ENCODE data around the gene SPAG16. TPM values are rescaled to one million over a fixed set of nuclear protein-coding genes. Genes with fewer than 3 reads are reported as not detected.
"Not testable (repeated sequence)": the region's sequence is repeated elsewhere in the genome, so short reads cannot be mapped to it uniquely, and the experiment has no call there.

Gene SPAG16
- total and polyA plus RNA-seq, 9 donors = 17.3 to 29.0 (median 18.8) TPM

- no CpG with 5 or more reads among the region's 6 CpGs for WGBS (ENCODE audit: insufficient coverage)
- H3K27ac ChIP-seq (ENCODE audit: low read length) = no peak overlapping the region
- no peak overlapping the region for H3K4me3 ChIP-seq (ENCODE audit: low read length)
Measured at GRCh38 chr2:213710164-213710563, 425.9 kb downstream of the SPAG16 start.

GRCh38 chr2:213718411-213718810 lies 434.1 kb downstream of the SPAG16 start:
- not testable (repeated sequence) for H3K27me3 ChIP-seq (ENCODE audit: control insufficient read depth, insufficient read depth, low read length); DNase-seq; H3K36me3 ChIP-seq (ENCODE audit: control insufficient read depth, insufficient read depth, low read length); H3K4me3 ChIP-seq (ENCODE audit: low read length); H3K4me1 ChIP-seq (ENCODE audit: control insufficient read depth, insufficient read depth, low read length); H3K9me3 ChIP-seq (replicated peaks; ENCODE audit: control insufficient read depth, low read depth, low read length); H3K27ac ChIP-seq (ENCODE audit: low read length)
- 92% methylated on average over 5 of the region's 16 CpGs for WGBS (ENCODE audit: insufficient coverage)

More at GRCh38 chr2:213710164-213710563, 425.9 kb downstream of the SPAG16 start:
- no peaks in the 10 kb centered on the region for H3K9me3 ChIP-seq (replicated peaks; ENCODE audit: control insufficient read depth, low read depth, low read length)
- H3K36me3 ChIP-seq (ENCODE audit: control insufficient read depth, insufficient read depth, low read length) = no peaks in the 10 kb centered on the region
- no peaks in the 10 kb centered on the region for H3K27me3 ChIP-seq (ENCODE audit: control insufficient read depth, insufficient read depth, low read length)
- no peaks in the 10 kb centered on the region for H3K4me1 ChIP-seq (ENCODE audit: control insufficient read depth, insufficient read depth, low read length)
- DNase-seq = no peak

- no peaks in the 10 kb centered on the region for H3K36me3 ChIP-seq (ENCODE audit: control insufficient read depth, insufficient read depth, low read length)
- no peak overlapping the region for H3K4me3 ChIP-seq (ENCODE audit: low read length)
- no peaks in the 10 kb centered on the region for H3K27me3 ChIP-seq (ENCODE audit: control insufficient read depth, insufficient read depth, low read length)
- H3K4me1 ChIP-seq (ENCODE audit: control insufficient read depth, insufficient read depth, low read length) = no peaks in the 10 kb centered on the region
- peaks cover 3% of the 10 kb centered on the region for H3K9me3 ChIP-seq (replicated peaks; ENCODE audit: control insufficient read depth, low read depth, low read length)
- H3K27ac ChIP-seq (ENCODE audit: low read length) = no peak overlapping the region
- no peak for DNase-seq
- no CpG with 5 or more reads among the region's 1 CpG for WGBS (ENCODE audit: insufficient coverage)
Measured at GRCh38 chr2:213722565-213722964, 438.3 kb downstream of the SPAG16 start.

- no peaks in the 10 kb centered on the region for H3K36me3 ChIP-seq (ENCODE audit: control insufficient read depth, insufficient read depth, low read length)
- H3K27ac ChIP-seq (ENCODE audit: low read length) = no peak overlapping the region
- no peaks in the 10 kb centered on the region for H3K27me3 ChIP-seq (ENCODE audit: control insufficient read depth, insufficient read depth, low read length)
- no peak overlapping the region for H3K4me3 ChIP-seq (ENCODE audit: low read length)
- no peaks in the 10 kb centered on the region for H3K4me1 ChIP-seq (ENCODE audit: control insufficient read depth, insufficient read depth, low read length)
- DNase-seq = no peak
- no CpG with 5 or more reads among the region's 2 CpGs for WGBS (ENCODE audit: insufficient coverage)
- H3K9me3 ChIP-seq (replicated peaks; ENCODE audit: control insufficient read depth, low read depth, low read length) = peaks cover 3% of the 10 kb centered on the region
Measured at GRCh38 chr2:213723041-213723560, 438.8 kb downstream of the SPAG16 start.

- Histone ChIP-seq H3K9me3 (replicated peaks; ENCODE audit: control insufficient read depth, low read depth, low read length) (peaks cover 3% of the 10 kb centered on the region), H3K4me3 (ENCODE audit: low read length) (no peak overlapping the region), H3K36me3 (ENCODE audit: control insufficient read depth, insufficient read depth, low read length) (no peaks in the 10 kb centered on the region), H3K27ac (ENCODE audit: low read length) (no peak overlapping the region), H3K4me1 (ENCODE audit: control insufficient read depth, insufficient read depth, low read length) (no peaks in the 10 kb centered on the region), H3K27me3 (ENCODE audit: control insufficient read depth, insufficient read depth, low read length) (no peaks in the 10 kb centered on the region)
- no peak for DNase-seq
- no CpG with 5 or more reads among the region's 1 CpG for WGBS (ENCODE audit: insufficient coverage)
Measured at GRCh38 chr2:213723707-213724106, 439.4 kb downstream of the SPAG16 start.

GRCh38 chr2:213726101-213726500 lies 441.8 kb downstream of the SPAG16 start:
- H3K36me3 ChIP-seq (ENCODE audit: control insufficient read depth, insufficient read depth, low read length) = no peaks in the 10 kb centered on the region
- no peak overlapping the region for H3K27ac ChIP-seq (ENCODE audit: low read length)
- H3K27me3 ChIP-seq (ENCODE audit: control insufficient read depth, insufficient read depth, low read length) = no peaks in the 10 kb centered on the region
- 80% methylated on average over 1 of the region's 1 CpG for WGBS (ENCODE audit: insufficient coverage)
- no peak for DNase-seq
- H3K4me1 ChIP-seq (ENCODE audit: control insufficient read depth, insufficient read depth, low read length) = no peaks in the 10 kb centered on the region
- H3K9me3 ChIP-seq (replicated peaks; ENCODE audit: control insufficient read depth, low read depth, low read length) = no peaks in the 10 kb centered on the region
- no peak overlapping the region for H3K4me3 ChIP-seq (ENCODE audit: low read length)

- Histone ChIP-seq H3K4me1 (ENCODE audit: control insufficient read depth, insufficient read depth, low read length) (no peaks in the 10 kb centered on the region), H3K4me3 (ENCODE audit: low read length) (no peak overlapping the region), H3K27ac (ENCODE audit: low read length) (no peak overlapping the region), H3K27me3 (ENCODE audit: control insufficient read depth, insufficient read depth, low read length) (no peaks in the 10 kb centered on the region), H3K36me3 (ENCODE audit: control insufficient read depth, insufficient read depth, low read length) (no peaks in the 10 kb centered on the region), H3K9me3 (replicated peaks; ENCODE audit: control insufficient read depth, low read depth, low read length) (no peaks in the 10 kb centered on the region)
- DNase-seq = no peak
- WGBS (ENCODE audit: insufficient coverage) = no CpG with 5 or more reads among the region's 3 CpGs
Measured at GRCh38 chr2:213733893-213734292, 449.6 kb downstream of the SPAG16 start.

- Histone ChIP-seq H3K4me1 (ENCODE audit: control insufficient read depth, insufficient read depth, low read length) (no peaks in the 10 kb centered on the region), H3K9me3 (replicated peaks; ENCODE audit: control insufficient read depth, low read depth, low read length) (no peaks in the 10 kb centered on the region), H3K4me3 (ENCODE audit: low read length) (no peak overlapping the region), H3K27me3 (ENCODE audit: control insufficient read depth, insufficient read depth, low read length) (no peaks in the 10 kb centered on the region), H3K36me3 (ENCODE audit: control insufficient read depth, insufficient read depth, low read length) (no peaks in the 10 kb centered on the region), H3K27ac (ENCODE audit: low read length) (no peak overlapping the region)
- DNase-seq = no peak
- WGBS (ENCODE audit: insufficient coverage) = no CpG with 5 or more reads among the region's 3 CpGs
Measured at GRCh38 chr2:213740453-213740852, 456.2 kb downstream of the SPAG16 start.

- H3K27me3 ChIP-seq (ENCODE audit: control insufficient read depth, insufficient read depth, low read length) = no peaks in the 10 kb centered on the region
- H3K27ac ChIP-seq (ENCODE audit: low read length) = no peak overlapping the region
- no peak overlapping the region for H3K4me3 ChIP-seq (ENCODE audit: low read length)
- WGBS (ENCODE audit: insufficient coverage) = no CpG with 5 or more reads among the region's 6 CpGs
- H3K9me3 ChIP-seq (replicated peaks; ENCODE audit: control insufficient read depth, low read depth, low read length) = no peaks in the 10 kb centered on the region
- H3K36me3 ChIP-seq (ENCODE audit: control insufficient read depth, insufficient read depth, low read length) = no peaks in the 10 kb centered on the region
- H3K4me1 ChIP-seq (ENCODE audit: control insufficient read depth, insufficient read depth, low read length) = no peaks in the 10 kb centered on the region
- no peak for DNase-seq
Measured at GRCh38 chr2:213751446-213751845, 467.2 kb downstream of the SPAG16 start.

- DNase-seq = no peak
Measured at GRCh38 chr2:213752575-213752974, 468.3 kb downstream of the SPAG16 start.

GRCh38 chr2:213757525-213757924 lies 473.3 kb downstream of the SPAG16 start:
- WGBS (ENCODE audit: insufficient coverage) = 79% methylated on average over 2 of the region's 3 CpGs
- H3K27me3 ChIP-seq (ENCODE audit: control insufficient read depth, insufficient read depth, low read length) = no peaks in the 10 kb centered on the region
- H3K36me3 ChIP-seq (ENCODE audit: control insufficient read depth, insufficient read depth, low read length) = no peaks in the 10 kb centered on the region
- DNase-seq = no peak
- no peaks in the 10 kb centered on the region for H3K9me3 ChIP-seq (replicated peaks; ENCODE audit: control insufficient read depth, low read depth, low read length)
- no peak overlapping the region for H3K27ac ChIP-seq (ENCODE audit: low read length)
- no peak overlapping the region for H3K4me3 ChIP-seq (ENCODE audit: low read length)
- H3K4me1 ChIP-seq (ENCODE audit: control insufficient read depth, insufficient read depth, low read length) = no peaks in the 10 kb centered on the region

More at GRCh38 chr2:213752575-213752974, 468.3 kb downstream of the SPAG16 start:
- Histone ChIP-seq H3K4me1 (ENCODE audit: control insufficient read depth, insufficient read depth, low read length) (no peaks in the 10 kb centered on the region), H3K4me3 (ENCODE audit: low read length) (no peak overlapping the region), H3K27me3 (ENCODE audit: control insufficient read depth, insufficient read depth, low read length) (no peaks in the 10 kb centered on the region), H3K9me3 (replicated peaks; ENCODE audit: control insufficient read depth, low read depth, low read length) (no peaks in the 10 kb centered on the region), H3K27ac (ENCODE audit: low read length) (no peak overlapping the region), H3K36me3 (ENCODE audit: control insufficient read depth, insufficient read depth, low read length) (no peaks in the 10 kb centered on the region)
- WGBS (ENCODE audit: insufficient coverage) = no CpG with 5 or more reads among the region's 2 CpGs
